Measurements from ENCODE around the gene DNAH10.

- TF ChIP-seq ZNF501 (tag by site-specific recombination; IDR thresholded peaks at IDR 0.05), result no peak
- TF ChIP-seq CTCF (tag by site-specific recombination; IDR thresholded peaks at IDR 0.05), result no peak
- no peak for TF ChIP-seq KLF9 (tag by site-specific recombination; IDR thresholded peaks at IDR 0.05; ENCODE audit: low read depth)
- no peak for TF ChIP-seq MZF1 (tag by site-specific recombination; IDR thresholded peaks at IDR 0.05; ENCODE audit: borderline replicate concordance)
- TF ChIP-seq MEIS1 (CRISPR knock-in tag; IDR thresholded peaks at IDR 0.05; ENCODE audit: borderline replicate concordance), result no peak
- no peak for TF ChIP-seq REST (tag by site-specific recombination; IDR thresholded peaks at IDR 0.05)
- no peak for TF ChIP-seq ZNF248 (tag by site-specific recombination; IDR thresholded peaks at IDR 0.05)
- TF ChIP-seq PRDM10 (tag by site-specific recombination; IDR thresholded peaks at IDR 0.05), result no peak
Measured at GRCh38 chr12:123905319-123905925, 143.3 kb downstream of the DNAH10 start.
